ENCODE data around the gene TTLL3.

TTLL3 gene

GRCh38 chr3:9777694-9778021, 32.4 kb upstream of the TTLL3 start:
- no peak overlapping the region for H3K4me3 ChIP-seq (replicated peaks in 1 of 2; ENCODE audit: low read depth in 2 of 2, low read length in 2 of 2)
- TF ChIP-seq, protein P1, sequence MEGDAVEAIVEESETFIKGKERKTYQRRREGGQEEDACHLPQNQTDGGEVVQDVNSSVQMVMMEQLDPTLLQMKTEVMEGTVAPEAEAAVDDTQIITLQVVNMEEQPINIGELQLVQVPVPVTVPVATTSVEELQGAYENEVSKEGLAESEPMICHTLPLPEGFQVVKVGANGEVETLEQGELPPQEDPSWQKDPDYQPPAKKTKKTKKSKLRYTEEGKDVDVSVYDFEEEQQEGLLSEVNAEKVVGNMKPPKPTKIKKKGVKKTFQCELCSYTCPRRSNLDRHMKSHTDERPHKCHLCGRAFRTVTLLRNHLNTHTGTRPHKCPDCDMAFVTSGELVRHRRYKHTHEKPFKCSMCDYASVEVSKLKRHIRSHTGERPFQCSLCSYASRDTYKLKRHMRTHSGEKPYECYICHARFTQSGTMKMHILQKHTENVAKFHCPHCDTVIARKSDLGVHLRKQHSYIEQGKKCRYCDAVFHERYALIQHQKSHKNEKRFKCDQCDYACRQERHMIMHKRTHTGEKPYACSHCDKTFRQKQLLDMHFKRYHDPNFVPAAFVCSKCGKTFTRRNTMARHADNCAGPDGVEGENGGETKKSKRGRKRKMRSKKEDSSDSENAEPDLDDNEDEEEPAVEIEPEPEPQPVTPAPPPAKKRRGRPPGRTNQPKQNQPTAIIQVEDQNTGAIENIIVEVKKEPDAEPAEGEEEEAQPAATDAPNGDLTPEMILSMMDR (IDR thresholded peaks at IDR 0.05; ENCODE audit: low read depth, low read length), result no peak
- DNase-seq (ENCODE audit: low read depth in 2 of 2), result no peak

DNA sequence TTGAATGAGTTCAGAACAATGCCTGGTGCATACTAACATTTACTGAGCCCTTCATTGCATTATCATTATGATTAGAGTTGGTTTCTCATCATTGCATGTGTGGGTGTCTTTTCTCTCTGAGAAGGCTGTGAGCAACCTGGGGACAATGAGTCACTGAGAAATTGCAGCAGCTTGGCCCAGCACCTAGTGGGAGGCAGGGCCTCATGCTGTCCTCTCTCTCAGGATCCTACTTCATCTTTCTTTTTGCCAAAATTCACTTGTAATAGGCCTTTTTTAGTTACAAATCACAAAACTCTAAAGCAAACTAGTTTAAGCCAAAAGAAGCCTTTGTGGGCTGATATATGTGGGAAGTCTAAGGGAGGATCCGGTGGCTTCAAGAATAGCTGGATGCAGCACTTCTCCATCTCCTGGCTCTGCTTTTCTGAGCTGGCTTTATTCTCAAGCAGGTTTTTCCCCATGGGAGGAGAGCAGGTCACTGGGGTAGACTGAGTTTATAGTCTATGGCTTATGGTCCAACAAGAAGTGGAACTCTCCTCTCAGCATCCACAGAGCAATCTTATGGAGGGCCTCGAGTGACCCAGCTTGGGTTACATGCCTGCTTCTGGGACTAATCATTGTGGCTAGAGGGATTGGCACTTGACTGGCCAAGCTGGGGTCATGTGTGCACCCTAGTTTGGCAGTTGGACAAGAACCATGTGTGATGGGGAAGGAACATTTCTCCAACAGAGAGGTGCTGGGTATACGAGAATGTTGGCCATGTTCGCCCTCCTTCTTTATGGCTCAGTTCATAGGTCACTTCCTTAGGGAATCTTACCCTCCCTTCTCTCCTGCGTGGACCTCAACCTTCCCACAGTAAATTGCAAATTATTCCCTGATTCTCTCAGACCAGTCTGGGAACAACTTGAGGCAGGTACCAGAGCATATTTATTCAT, 31.7 kb upstream of the TTLL3 start:
- H3K4me3 ChIP-seq (replicated peaks in 1 of 2; ENCODE audit: low read depth in 2 of 2, low read length in 2 of 2), result no peak overlapping the region
- TF ChIP-seq, protein P1 (IDR thresholded peaks at IDR 0.05; ENCODE audit: low read depth, low read length), result no peak

GRCh38 chr3:9779075-9779593, 30.9 kb upstream of the TTLL3 start:
- no peak overlapping the region for H3K4me3 ChIP-seq (replicated peaks in 1 of 2; ENCODE audit: low read depth in 2 of 2, low read length in 2 of 2)
- no peak for DNase-seq (ENCODE audit: low read depth in 2 of 2)
- TF ChIP-seq, protein P1 (IDR thresholded peaks at IDR 0.05; ENCODE audit: low read depth, low read length), result no peak

More for the DNA sequence above, 31.7 kb upstream of the TTLL3 start:
- peak; percentile 48 to 74 for DNase-seq (ENCODE audit: low read depth in 2 of 2)

GRCh38 chr3:9779721-9780457, 30.2 kb upstream of the TTLL3 start:
- TF ChIP-seq, protein P1 (IDR thresholded peaks at IDR 0.05; ENCODE audit: low read depth, low read length), result no peak
- no peak for DNase-seq (ENCODE audit: low read depth in 2 of 2)
- H3K4me3 ChIP-seq (replicated peaks in 1 of 2; ENCODE audit: low read depth in 2 of 2, low read length in 2 of 2), result no peak overlapping the region

DNA sequence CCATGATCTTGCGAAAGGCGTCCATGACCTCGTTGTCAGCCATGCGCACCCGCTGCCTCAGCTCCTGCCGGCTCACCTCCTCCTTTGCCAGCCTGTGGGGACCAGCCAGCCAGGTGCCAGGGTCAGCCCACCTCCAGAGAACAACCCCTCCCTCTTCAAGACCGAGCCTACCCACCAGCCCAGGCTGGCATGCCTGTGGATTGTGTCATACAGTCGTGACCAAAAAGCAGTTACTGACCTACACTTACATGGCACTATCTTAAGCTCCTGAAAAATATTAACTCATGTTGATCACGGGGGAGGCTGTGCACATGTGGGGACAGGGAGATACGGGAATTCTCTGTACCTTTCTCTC, 29.6 kb upstream of the TTLL3 start:
- TF ChIP-seq, protein P1 (IDR thresholded peaks at IDR 0.05; ENCODE audit: low read depth, low read length), result no peak
- no peak for DNase-seq (ENCODE audit: low read depth in 2 of 2)
- no peak overlapping the region for H3K4me3 ChIP-seq (replicated peaks in 1 of 2; ENCODE audit: low read depth in 2 of 2, low read length in 2 of 2)

DNA sequence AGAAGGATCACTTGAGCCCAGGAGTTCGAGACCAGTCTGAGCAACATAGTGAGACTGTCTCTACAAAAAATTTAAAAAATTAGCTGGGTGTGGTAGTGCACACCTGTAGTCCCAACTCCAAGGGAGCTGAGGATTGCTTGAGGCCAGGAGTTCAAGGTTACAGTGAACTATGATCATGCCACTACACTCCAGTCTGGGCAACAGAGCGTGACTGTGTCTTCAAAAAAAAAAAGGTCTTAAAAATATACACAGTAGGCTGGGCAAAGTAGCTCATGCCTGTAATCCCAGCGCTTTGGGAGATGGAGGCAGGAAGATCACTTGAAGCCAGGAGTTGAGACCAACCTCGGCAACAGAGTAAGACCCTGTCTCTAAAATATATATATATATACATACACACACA, 29.2 kb upstream of the TTLL3 start:
- TF ChIP-seq, protein P1 (IDR thresholded peaks at IDR 0.05; ENCODE audit: low read depth, low read length), result no peak
- no peak overlapping the region for H3K4me3 ChIP-seq (replicated peaks in 1 of 2; ENCODE audit: low read depth in 2 of 2, low read length in 2 of 2)
- DNase-seq (ENCODE audit: low read depth in 2 of 2), result no peak

All from cardiac fibroblast (primary cell).